Parathyroid adenoma (tissue), 2 donors: Measurements from ENCODE around the gene FRMD4A.

Source experiments
- H2AFZ ChIP-seq: fragments of 300-600 bp; sonication (generic); one replicate; pipeline ENCODE4 v1.7.0; 2017; ENCODE audit warnings: antibody characterized with exemption, mild to moderate bottlenecking
- H3K27ac ChIP-seq: fragments of 300-600 bp; sonication (generic); one replicate; pipeline ENCODE4 v1.7.0; 2017
- H3K27me3 ChIP-seq: fragments of 300-600 bp; sonication (generic); one replicate; pipeline ENCODE4 v1.7.0; 2017; ENCODE audit warnings: low read length; ENCODE audit not compliant: control insufficient read depth, insufficient read depth
- H3K36me3 ChIP-seq: fragments of 300-600 bp; sonication (generic); one replicate; pipeline ENCODE4 v1.7.0; 2017; ENCODE audit warnings: low read length; ENCODE audit not compliant: control insufficient read depth, insufficient read depth
- H3K4me1 ChIP-seq: fragments of 300-600 bp; sonication (generic); one replicate; pipeline ENCODE4 v1.7.0; 2017; ENCODE audit warnings: control low read depth
- H3K4me2 ChIP-seq: fragments of 300-600 bp; sonication (generic); one replicate; pipeline ENCODE4 v1.7.0; 2017; ENCODE audit warnings: low read length
- H3K4me3 ChIP-seq: fragments of 300-600 bp; sonication (generic); one replicate; pipeline ENCODE4 v1.7.0; 2017; ENCODE audit warnings: low read depth, low read length
- H3K79me2 ChIP-seq: fragments of 300-600 bp; sonication (generic); one replicate; pipeline ENCODE4 v1.7.0; 2017; ENCODE audit warnings: control low read depth
- H3K9ac ChIP-seq: fragments of 300-600 bp; sonication (generic); one replicate; pipeline ENCODE4 v1.7.0; 2017; ENCODE audit warnings: mild to moderate bottlenecking
- H3K9me3 ChIP-seq: fragments of 300-600 bp; sonication (generic); one replicate; pipeline ENCODE4 v1.7.0; 2017; ENCODE audit warnings: low read length; ENCODE audit not compliant: control insufficient read depth
- CTCF ChIP-seq: fragments of 300-600 bp; sonication (generic); IDR thresholded peaks from one replicate; pipeline ENCODE4 v1.7.0; 2017; ENCODE audit warnings: antibody characterized with exemption, mild to moderate bottlenecking
- donor health status: primary hyperparathyroidism.

FRMD4A gene

GRCh38 chr10:13972609-13973008 is 358.1 kb downstream of the FRMD4A start:
- no peak for TF ChIP-seq CTCF
- Histone ChIP-seq H3K27me3 (no peaks in the 10 kb centered on the region), H3K4me3 (no peak overlapping the region), H3K9ac (no peak overlapping the region), H2AFZ (no peak overlapping the region), H3K4me1 (peaks cover 6% of the 10 kb centered on the region), H3K27ac (no peak overlapping the region), H3K4me2 (no peak overlapping the region), H3K36me3 (no peaks in the 10 kb centered on the region), H3K79me2 (no peaks in the 10 kb centered on the region), H3K9me3 (no peaks in the 10 kb centered on the region)

- H3K79me2 ChIP-seq, result no peaks in the 10 kb centered on the region
- no peak overlapping the region for H3K27ac ChIP-seq
- H3K27me3 ChIP-seq, result no peaks in the 10 kb centered on the region
- no peak overlapping the region for H3K4me3 ChIP-seq
- no peaks in the 10 kb centered on the region for H3K36me3 ChIP-seq
- H3K9me3 ChIP-seq, result no peaks in the 10 kb centered on the region
- H3K4me1 ChIP-seq, result peaks cover 6% of the 10 kb centered on the region
- no peak overlapping the region for H3K4me2 ChIP-seq
- H3K9ac ChIP-seq, result no peak overlapping the region
- peak overlapping the region; percentile 46 for H2AFZ ChIP-seq
- TF ChIP-seq CTCF, result no peak
Observed at GRCh38 chr10:13971601-13972475, 358.9 kb downstream of the FRMD4A start.

- TF ChIP-seq CTCF, result no peak
- H3K4me2 ChIP-seq, result no peak overlapping the region
- H2AFZ ChIP-seq, result no peak overlapping the region
- H3K36me3 ChIP-seq, result no peaks in the 10 kb centered on the region
- no peak overlapping the region for H3K4me3 ChIP-seq
- H3K27me3 ChIP-seq, result no peaks in the 10 kb centered on the region
- H3K9me3 ChIP-seq, result no peaks in the 10 kb centered on the region
- no peaks in the 10 kb centered on the region for H3K79me2 ChIP-seq
- no peak overlapping the region for H3K27ac ChIP-seq
- peaks cover 6% of the 10 kb centered on the region for H3K4me1 ChIP-seq
- H3K9ac ChIP-seq, result no peak overlapping the region
Observed at GRCh38 chr10:13970957-13971353, 359.8 kb downstream of the FRMD4A start.

GRCh38 chr10:13970236-13970956 is 360.3 kb downstream of the FRMD4A start:
- Histone ChIP-seq H3K27ac (no peak overlapping the region), H3K9me3 (no peaks in the 10 kb centered on the region), H3K4me1 (peaks cover 6% of the 10 kb centered on the region), H3K27me3 (no peaks in the 10 kb centered on the region), H3K9ac (no peak overlapping the region), H3K36me3 (no peaks in the 10 kb centered on the region), H2AFZ (no peak overlapping the region), H3K4me3 (no peak overlapping the region), H3K79me2 (no peaks in the 10 kb centered on the region), H3K4me2 (no peak overlapping the region)
- TF ChIP-seq CTCF, result no peak
